HepG2 (cell line): ENCODE measurements around the gene TYROBP.

Experiments
- E2F5 ChIP-seq: sonication (generic); formaldehyde crosslinking; conservative IDR thresholded peaks from 2 replicates; pipeline ENCODE4 v1.4.0; 2020; ENCODE audit warnings: missing genetic modification reagents
- EZH2 ChIP-seq: conservative IDR thresholded peaks from 2 replicates; pipeline ENCODE4 v1.6.1; 2012; ENCODE audit warnings: mild to moderate bottlenecking, low read depth, low read length, moderate library complexity
- MAFK ChIP-seq, 2 experiments: IDR thresholded peaks in 1 of 2; conservative IDR thresholded peaks in 1 of 2; 2 replicates each; pipeline ENCODE4 v1.6.1; 2011; ENCODE audit warnings: improper control_type of control experiment in 2 of 2, low read length in 2 of 2
- NPAS2 ChIP-seq: sonication (generic); formaldehyde crosslinking; IDR thresholded peaks from 2 replicates; pipeline ENCODE4 v1.8.0; 2022; ENCODE audit warnings: mild to moderate bottlenecking, missing genetic modification reagents, borderline replicate concordance
- POLR2AphosphoS5 ChIP-seq: IDR thresholded peaks from 2 replicates; pipeline ENCODE4 v1.6.1; 2012; ENCODE audit warnings: low read depth, low read length
- ZNF263 ChIP-seq: sonication (generic); formaldehyde crosslinking; IDR thresholded peaks from 2 replicates; pipeline ENCODE4 v1.4.0; 2020; ENCODE audit warnings: missing genetic modification reagents
- ZNF629 ChIP-seq: sonication (generic); formaldehyde crosslinking; conservative IDR thresholded peaks from 2 replicates; pipeline ENCODE4 v1.5.0; 2020; ENCODE audit warnings: missing genetic modification reagents
- ZNF879 ChIP-seq: sonication (generic); formaldehyde crosslinking; IDR thresholded peaks from 2 replicates; pipeline ENCODE4 v1.8.1; 2023; ENCODE audit warnings: missing genetic modification reagents
- TF ChIP-seq, protein P1 (sequence below): sonication (generic); formaldehyde crosslinking; IDR thresholded peaks from 2 replicates; pipeline ENCODE4 v1.5.0; 2020; ENCODE audit warnings: mild to moderate bottlenecking, missing genetic modification reagents, moderate library complexity

GRCh38 chr19:35904311-35905068, 3.6 kb downstream of the TYROBP start:
- TF ChIP-seq ZNF629 (no peak), ZNF879 (no peak), POLR2AphosphoS5 (no peak), E2F5 (CRISPR knock-in tag) (no peak), MAFK (conservative IDR thresholded peaks at IDR 0.05 in 1 of 2, IDR thresholded peaks at IDR 0.05 in 1 of 2; ENCODE audit: low read length in 2 of 2) (no peak), ZNF263 (no peak), NPAS2 (CRISPR knock-in tag) (no peak), EZH2 (no peak)
- TF ChIP-seq, protein P1, sequence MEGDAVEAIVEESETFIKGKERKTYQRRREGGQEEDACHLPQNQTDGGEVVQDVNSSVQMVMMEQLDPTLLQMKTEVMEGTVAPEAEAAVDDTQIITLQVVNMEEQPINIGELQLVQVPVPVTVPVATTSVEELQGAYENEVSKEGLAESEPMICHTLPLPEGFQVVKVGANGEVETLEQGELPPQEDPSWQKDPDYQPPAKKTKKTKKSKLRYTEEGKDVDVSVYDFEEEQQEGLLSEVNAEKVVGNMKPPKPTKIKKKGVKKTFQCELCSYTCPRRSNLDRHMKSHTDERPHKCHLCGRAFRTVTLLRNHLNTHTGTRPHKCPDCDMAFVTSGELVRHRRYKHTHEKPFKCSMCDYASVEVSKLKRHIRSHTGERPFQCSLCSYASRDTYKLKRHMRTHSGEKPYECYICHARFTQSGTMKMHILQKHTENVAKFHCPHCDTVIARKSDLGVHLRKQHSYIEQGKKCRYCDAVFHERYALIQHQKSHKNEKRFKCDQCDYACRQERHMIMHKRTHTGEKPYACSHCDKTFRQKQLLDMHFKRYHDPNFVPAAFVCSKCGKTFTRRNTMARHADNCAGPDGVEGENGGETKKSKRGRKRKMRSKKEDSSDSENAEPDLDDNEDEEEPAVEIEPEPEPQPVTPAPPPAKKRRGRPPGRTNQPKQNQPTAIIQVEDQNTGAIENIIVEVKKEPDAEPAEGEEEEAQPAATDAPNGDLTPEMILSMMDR (CRISPR knock-in tag), result no peak
